GM21390 (cell line): Measurements from ENCODE around the gene ZBTB45.
"Not testable (repeated sequence)": the region's sequence is repeated elsewhere in the genome, so short reads cannot be mapped to it uniquely, and the experiment has no call there.

Experiments used
- ATAC-seq: cut with Tn5 transposase; IDR thresholded peaks from one replicate; pipeline ENCODE4 v1.9.1; 2021; ENCODE audit not compliant: unreplicated experiment

ZBTB45 gene

GRCh38 chr19:58477130-58477529, 42.5 kb downstream of the ZBTB45 start:
- no peak for ATAC-seq

- no peak for ATAC-seq
Measured at GRCh38 chr19:58476498-58477015, 43.1 kb downstream of the ZBTB45 start.

GRCh38 chr19:58475714-58476497, 43.7 kb downstream of the ZBTB45 start, which contains the start of gene ZNF446:
Gene ZNF446, plus strand, starts transcription at chr19:58476352. Its CDS starts 867 bp downstream, at chr19:58477219.
- peak; percentile 78 for ATAC-seq

- peak; percentile 5 for ATAC-seq
Measured at GRCh38 chr19:58474997-58475713, 44.5 kb downstream of the ZBTB45 start.

GRCh38 chr19:58474291-58474996, 45.2 kb downstream of the ZBTB45 start:
- ATAC-seq = no peak

GRCh38 chr19:58473775-58474174, 45.8 kb downstream of the ZBTB45 start:
- ATAC-seq = no peak

GRCh38 chr19:58471736-58472135, 47.9 kb downstream of the ZBTB45 start:
- ATAC-seq = no peak

- ATAC-seq = not testable (repeated sequence)
Measured at GRCh38 chr19:58470837-58471543, 48.6 kb downstream of the ZBTB45 start.

- no peak for ATAC-seq
Measured at GRCh38 chr19:58469241-58470013, 50.2 kb downstream of the ZBTB45 start.

GRCh38 chr19:58468216-58468839, 51.3 kb downstream of the ZBTB45 start:
- no peak for ATAC-seq

GRCh38 chr19:58466760-58467589, 52.6 kb downstream of the ZBTB45 start, which contains the start of gene ZNF324:
Gene ZNF324, plus strand, starts transcription at chr19:58467080. Its CDS starts 2,106 bp downstream, at chr19:58469186.
- ATAC-seq = peak; percentile 89

GRCh38 chr19:58466089-58466759, 53.4 kb downstream of the ZBTB45 start:
- ATAC-seq = peak; percentile 22
